WTC11 (cell line): ENCODE measurements around the gene CRYGN. TPM values are rescaled to one million over a fixed set of nuclear protein-coding genes. Genes with fewer than 3 reads are reported as not detected.

Experiments
- ATAC-seq: fragments of 200-7000 bp; cut with Tn5 transposase; 2 replicates; pipeline ENCODE4 v1.10.0; 2021; ENCODE audit warnings: mild to moderate bottlenecking, moderate library complexity
- CTCF ChIA-PET: fragments of 300-600 bp; sonication (Branson Sonifier 250); formaldehyde crosslinking; loops from one replicate; lab custom pipeline; 2021; ENCODE audit warnings: antibody characterized with exemption; lab: Charles Lee
- POLR2A ChIA-PET: fragments of 350-600 bp; sonication (Branson Sonifier 250); formaldehyde crosslinking; loops from one replicate; lab custom pipeline; 2021; ENCODE audit warnings: antibody characterized with exemption; lab: Charles Lee
- DNase-seq: peaks from one replicate; pipeline ENCODE4 v3.0.0; 2021; ENCODE audit warnings: low spot score
- H3K27ac Mint-ChIP-seq: 2 replicates; pipeline ENCODE4 v1.8.0; 2021; ENCODE audit warnings: mixed read lengths
- H3K27me3 Mint-ChIP-seq: 2 replicates; pipeline ENCODE4 v1.8.0; 2021; ENCODE audit warnings: low read depth, mild to moderate bottlenecking, moderate library complexity, mixed read lengths
- H3K36me3 Mint-ChIP-seq: 2 replicates; pipeline ENCODE4 v1.8.0; 2021; ENCODE audit warnings: mixed read lengths
- H3K4me1 Mint-ChIP-seq: 2 replicates; pipeline ENCODE4 v1.8.0; 2022; ENCODE audit warnings: mixed read lengths
- H3K4me3 Mint-ChIP-seq: 2 replicates; pipeline ENCODE4 v1.8.0; 2021; ENCODE audit warnings: mild to moderate bottlenecking, moderate library complexity, mixed read lengths
- H3K9me3 Mint-ChIP-seq: 2 replicates; pipeline ENCODE4 v1.8.0; 2021; ENCODE audit warnings: mixed read lengths
- ATF2 ChIP-seq: sonication (generic); formaldehyde crosslinking; IDR thresholded peaks from 2 replicates; pipeline ENCODE4 v1.8.1; 2022; ENCODE audit warnings: low read depth, missing genetic modification reagents, borderline replicate concordance
- ATF3 ChIP-seq: sonication (generic); formaldehyde crosslinking; conservative IDR thresholded peaks from 2 replicates; pipeline ENCODE4 v1.8.1; 2022; ENCODE audit warnings: mild to moderate bottlenecking, missing genetic modification reagents
- CBFB ChIP-seq: sonication (generic); formaldehyde crosslinking; IDR thresholded peaks from 2 replicates; pipeline ENCODE4 v1.8.1; 2022; ENCODE audit warnings: mild to moderate bottlenecking, low read depth, missing genetic modification reagents
- CREB1 ChIP-seq: sonication (generic); formaldehyde crosslinking; IDR thresholded peaks from 2 replicates; pipeline ENCODE4 v1.8.0; 2023; ENCODE audit warnings: mild to moderate bottlenecking, missing genetic modification reagents
- CREM ChIP-seq: sonication (generic); formaldehyde crosslinking; IDR thresholded peaks from 2 replicates; pipeline ENCODE4 v1.8.1; 2022; ENCODE audit warnings: mild to moderate bottlenecking, missing genetic modification reagents, moderate library complexity
- E2F1 ChIP-seq: sonication (generic); formaldehyde crosslinking; IDR thresholded peaks from 2 replicates; pipeline ENCODE4 v1.8.0; 2022; ENCODE audit warnings: mild to moderate bottlenecking, missing genetic modification reagents
- E2F4 ChIP-seq: sonication (generic); formaldehyde crosslinking; IDR thresholded peaks from 2 replicates; pipeline ENCODE4 v1.8.1; 2022; ENCODE audit warnings: low read depth, mild to moderate bottlenecking, moderate library complexity, missing genetic modification reagents, borderline replicate concordance
- GABPB1 ChIP-seq: sonication (generic); formaldehyde crosslinking; IDR thresholded peaks from 2 replicates; pipeline ENCODE4 v1.8.1; 2023; ENCODE audit warnings: mild to moderate bottlenecking, missing genetic modification reagents
- HMGXB4 ChIP-seq: sonication (generic); formaldehyde crosslinking; IDR thresholded peaks from 2 replicates; pipeline ENCODE4 v1.8.1; 2023; ENCODE audit warnings: mild to moderate bottlenecking, moderate library complexity, missing genetic modification reagents
- IRF2 ChIP-seq: sonication (generic); formaldehyde crosslinking; IDR thresholded peaks from 2 replicates; pipeline ENCODE4 v1.8.0; 2022; ENCODE audit warnings: low read depth, missing genetic modification reagents, borderline replicate concordance
- JAZF1 ChIP-seq: fragments of 250-450 bp; sonication (Bioruptor Pico); IDR thresholded peaks from 2 replicates; pipeline ENCODE4 v1.9.0; 2021; ENCODE audit warnings: moderate library complexity, mild to moderate bottlenecking, inconsistent platforms
- MLX ChIP-seq: sonication (generic); formaldehyde crosslinking; IDR thresholded peaks from 2 replicates; pipeline ENCODE4 v1.8.1; 2023; ENCODE audit warnings: mild to moderate bottlenecking, missing genetic modification reagents, moderate library complexity
- NFATC4 ChIP-seq: fragments of 250-450 bp; sonication (Bioruptor Pico); IDR thresholded peaks from 2 replicates; pipeline ENCODE4 v1.9.0; 2021; ENCODE audit warnings: mild to moderate bottlenecking
- NFE2L1 ChIP-seq: sonication (generic); formaldehyde crosslinking; IDR thresholded peaks from 2 replicates; pipeline ENCODE4 v1.8.1; 2023; ENCODE audit warnings: missing genetic modification reagents
- NFYB ChIP-seq: sonication (generic); formaldehyde crosslinking; conservative IDR thresholded peaks from 2 replicates; pipeline ENCODE4 v1.8.0; 2022; ENCODE audit warnings: low read depth, missing genetic modification reagents
- PRRX2 ChIP-seq: fragments of 250-450 bp; sonication (Bioruptor Pico); IDR thresholded peaks from 2 replicates; pipeline ENCODE4 v1.8.0; 2021; ENCODE audit warnings: mild to moderate bottlenecking
- SMAD3 ChIP-seq: sonication (generic); formaldehyde crosslinking; IDR thresholded peaks from 2 replicates; pipeline ENCODE4 v1.8.0; 2022; ENCODE audit warnings: missing genetic modification reagents, mild to moderate bottlenecking, borderline replicate concordance
- SMAD4 ChIP-seq: sonication (generic); formaldehyde crosslinking; IDR thresholded peaks from 2 replicates; pipeline ENCODE4 v1.8.0; 2022; ENCODE audit warnings: mild to moderate bottlenecking, missing genetic modification reagents
- TCF7 ChIP-seq: sonication (generic); formaldehyde crosslinking; IDR thresholded peaks from 2 replicates; pipeline ENCODE4 v1.8.0; 2022; ENCODE audit warnings: mild to moderate bottlenecking, low read depth, missing genetic modification reagents, moderate library complexity
- TEAD4 ChIP-seq: sonication (generic); formaldehyde crosslinking; IDR thresholded peaks from 2 replicates; pipeline ENCODE4 v1.8.0; 2022; ENCODE audit warnings: mild to moderate bottlenecking, missing genetic modification reagents
- TP53 ChIP-seq: sonication (generic); formaldehyde crosslinking; IDR thresholded peaks from 2 replicates; pipeline ENCODE4 v1.8.1; 2023; ENCODE audit warnings: mild to moderate bottlenecking, missing genetic modification reagents
- ZMAT4 ChIP-seq: fragments of 250-450 bp; sonication (Bioruptor Pico); IDR thresholded peaks from 2 replicates; pipeline ENCODE4 v1.9.0; 2021; ENCODE audit warnings: mild to moderate bottlenecking
- ZNF263 ChIP-seq: sonication (generic); formaldehyde crosslinking; IDR thresholded peaks from 2 replicates; pipeline ENCODE4 v1.8.1; 2022; ENCODE audit warnings: low read depth, mild to moderate bottlenecking, moderate library complexity, missing genetic modification reagents
- ZNF396 ChIP-seq: fragments of 250-450 bp; sonication (Bioruptor Pico); IDR thresholded peaks from 2 replicates; pipeline ENCODE4 v1.8.0; 2021; ENCODE audit warnings: mild to moderate bottlenecking, moderate library complexity, borderline replicate concordance
- total RNA-seq: library from RNA; stranded (reverse); gene quantifications from 3 replicates; pipeline ENCODE4 v1.2.3, GENCODE V29; 2021

Gene CRYGN
- total RNA-seq, 1 experiment from 2014 or later: 1.5 TPM

- TF ChIP-seq NFYB (CRISPR knock-in tag) (no peak), JAZF1 (CRISPR knock-in tag) (no peak), ZNF396 (no peak), ZMAT4 (no peak), SMAD3 (no peak), TCF7 (CRISPR knock-in tag) (no peak), CREB1 (CRISPR knock-in tag) (no peak), ATF2 (CRISPR knock-in tag) (no peak)
- TF ChIP-seq, all 79 proteins: peak for 0
- Mint-ChIP-seq H3K36me3 (peaks cover 12% of the 10 kb centered on the region), H3K4me3 (peak overlapping the region; percentile 68), H3K4me1 (peaks cover 12% of the 10 kb centered on the region), H3K9me3 (no peaks in the 10 kb centered on the region), H3K27me3 (peaks cover 25% of the 10 kb centered on the region), H3K27ac (no peak overlapping the region; the same call in 1 of the 2 replicates)
- ChIA-PET CTCF (interaction anchor here (0.6 to 3.0 kb wide), 4 partner anchors 14 to 66 kb away, joined by 3 to 12 read pairs (median 4); no protein-coding TSS in a partner anchor), POLR2A (no interaction called here)
- ATAC-seq (no peak), DNase-seq (peak; percentile 40)
Observed at GRCh38 chr7:151382079-151382885, 57.7 kb downstream of the CRYGN start.

- DNase-seq (peak; percentile 74), ATAC-seq (peak; percentile 79)
- peaks cover 25% of the 10 kb centered on the region for H3K27me3 Mint-ChIP-seq
- no peaks in the 10 kb centered on the region for H3K9me3 Mint-ChIP-seq
- ChIA-PET POLR2A (interaction anchor here (1.0 kb wide), 1 partner anchor 40 kb away, joined by 3 read pairs; the partner anchor contains the start of gene NUB1), CTCF (interaction anchor here (0.7 to 3.0 kb wide), 4 partner anchors 10 to 67 kb away, joined by 3 to 12 read pairs (median 4); no protein-coding TSS in a partner anchor)
- peaks cover 17% of the 10 kb centered on the region for H3K36me3 Mint-ChIP-seq
- H3K4me3 Mint-ChIP-seq: peak overlapping the region; percentile 68
- H3K4me1 Mint-ChIP-seq: peaks cover 12% of the 10 kb centered on the region
- no peak overlapping the region for H3K27ac Mint-ChIP-seq
- TF ChIP-seq GABPB1 (CRISPR knock-in tag): no peak
- peak; percentile 72; the same call in 1 of the 2 replicates for TF ChIP-seq HMGXB4 (CRISPR knock-in tag)
- TF ChIP-seq E2F1: no peak
- TF ChIP-seq ZNF263 (CRISPR knock-in tag): peak; percentile 66; the same call in 1 of the 2 replicates
- no peak for TF ChIP-seq ATF3 (CRISPR knock-in tag)
- TF ChIP-seq CREM: no peak; the same call in 1 of the 2 replicates
- TF ChIP-seq CREB1 (CRISPR knock-in tag): no peak
- no peak for TF ChIP-seq TEAD4 (CRISPR knock-in tag)
- 0 out of 2 replicates have a peak, but pooled peaks have one; percentile 5 for TF ChIP-seq CBFB
- TF ChIP-seq IRF2 (CRISPR knock-in tag): no peak
- TF ChIP-seq NFE2L1 (CRISPR knock-in tag): peak; percentile 37; the same call in 1 of the 2 replicates
- TF ChIP-seq PRRX2 (CRISPR knock-in tag): no peak
- no peak for TF ChIP-seq NFATC4
- TF ChIP-seq MLX: no peak
- no peak for TF ChIP-seq SMAD4 (CRISPR knock-in tag)
- TF ChIP-seq TP53: peak; percentile 34; the same call in 1 of the 2 replicates
- peak; percentile 75; the same call in 1 of the 2 replicates for TF ChIP-seq E2F4 (CRISPR knock-in tag)
Observed at GRCh38 chr7:151381348-151382078, 58.4 kb downstream of the CRYGN start.
